GM12873 (cell line): ENCODE results near the gene AFTPH.

Experiments used
- CTCF ChIP-seq: IDR thresholded peaks from 2 replicates; pipeline ENCODE4 v1.5.1; 2012; ENCODE audit warnings: low read depth, mild to moderate bottlenecking, moderate library complexity, low read length, control low read depth; ENCODE audit not compliant: insufficient read depth; ENCODE audit errors: missing control alignments

Gene AFTPH

GRCh38 chr2:64586054-64586453, 61.9 kb downstream of the AFTPH start:
- TF ChIP-seq CTCF = no peak

- TF ChIP-seq CTCF = peak; percentile 70
Observed at GRCh38 chr2:64586883-64587481, 62.9 kb downstream of the AFTPH start.

- TF ChIP-seq CTCF = no peak
Observed at GRCh38 chr2:64587561-64587960, 63.4 kb downstream of the AFTPH start.

- no peak for TF ChIP-seq CTCF
Observed at GRCh38 chr2:64591188-64591587, 67.1 kb downstream of the AFTPH start.

- no peak for TF ChIP-seq CTCF
Observed at GRCh38 chr2:64593035-64593655, 69.0 kb downstream of the AFTPH start.

GRCh38 chr2:64594226-64594989, 70.3 kb downstream of the AFTPH start:
- TF ChIP-seq CTCF = no peak

GRCh38 chr2:64595397-64596176, 71.5 kb downstream of the AFTPH start:
- no peak for TF ChIP-seq CTCF
